Astrocyte of the cerebellum (primary cell): Measurements from ENCODE around the gene SEC61B.

Experiments
- DNase-seq: peaks from one replicate; pipeline ENCODE4 v3.0.0-alpha.2; 2011; ENCODE audit warnings: low read depth
- H3K4me3 ChIP-seq: 2 replicates; pipeline ENCODE4 v1.5.1; 2011; ENCODE audit warnings: mild to moderate bottlenecking, low read depth, low read length, moderate library complexity
- in situ Hi-C: cut with HindIII; loops from 2 replicates; pipeline ENCODE4 v1.10.0; 2017; ENCODE audit warnings: low sequenced_read_pairs
- TF ChIP-seq, protein P1 (sequence below): IDR thresholded peaks from 2 replicates; pipeline ENCODE4 v1.5.1; 2012; ENCODE audit warnings: low read length, low read depth, moderate library complexity, mild to moderate bottlenecking; ENCODE audit errors: missing control alignments

SEC61B gene

GRCh38 chr9:99221621-99222415 is at the start of gene SEC61B, which contains the start of gene ALG2:
Gene SEC61B (plus strand): TSS chr9:99222282. CDS start chr9:99222364, 82 bp downstream.
Gene ALG2 (minus strand): TSS chr9:99221942. CDS start chr9:99221894, 48 bp downstream.
- peak; percentile 88 for DNase-seq
- TF ChIP-seq, protein P1, sequence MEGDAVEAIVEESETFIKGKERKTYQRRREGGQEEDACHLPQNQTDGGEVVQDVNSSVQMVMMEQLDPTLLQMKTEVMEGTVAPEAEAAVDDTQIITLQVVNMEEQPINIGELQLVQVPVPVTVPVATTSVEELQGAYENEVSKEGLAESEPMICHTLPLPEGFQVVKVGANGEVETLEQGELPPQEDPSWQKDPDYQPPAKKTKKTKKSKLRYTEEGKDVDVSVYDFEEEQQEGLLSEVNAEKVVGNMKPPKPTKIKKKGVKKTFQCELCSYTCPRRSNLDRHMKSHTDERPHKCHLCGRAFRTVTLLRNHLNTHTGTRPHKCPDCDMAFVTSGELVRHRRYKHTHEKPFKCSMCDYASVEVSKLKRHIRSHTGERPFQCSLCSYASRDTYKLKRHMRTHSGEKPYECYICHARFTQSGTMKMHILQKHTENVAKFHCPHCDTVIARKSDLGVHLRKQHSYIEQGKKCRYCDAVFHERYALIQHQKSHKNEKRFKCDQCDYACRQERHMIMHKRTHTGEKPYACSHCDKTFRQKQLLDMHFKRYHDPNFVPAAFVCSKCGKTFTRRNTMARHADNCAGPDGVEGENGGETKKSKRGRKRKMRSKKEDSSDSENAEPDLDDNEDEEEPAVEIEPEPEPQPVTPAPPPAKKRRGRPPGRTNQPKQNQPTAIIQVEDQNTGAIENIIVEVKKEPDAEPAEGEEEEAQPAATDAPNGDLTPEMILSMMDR = no peak
- in situ Hi-C loops = no loop called here
- H3K4me3 ChIP-seq = peak within 1 kb of the TSS; percentile 95

- TF ChIP-seq, protein P1 = no peak
- in situ Hi-C loops = no loop called here
- DNase-seq = no peak
- no peak overlapping the region for H3K4me3 ChIP-seq
These were observed 48.2 kb upstream of the SEC61B start for GRCh38 chr9:99173570-99174504.

GRCh38 chr9:99176527-99177013 is 45.5 kb upstream of the SEC61B start:
- no peak overlapping the region for H3K4me3 ChIP-seq
- TF ChIP-seq, protein P1 = no peak
- no peak for DNase-seq
- in situ Hi-C loops = no loop called here

GRCh38 chr9:99177576-99178366 is 44.3 kb upstream of the SEC61B start:
- in situ Hi-C loops = no loop called here
- DNase-seq = no peak
- TF ChIP-seq, protein P1 = no peak

GRCh38 chr9:99178912-99179872 is 42.9 kb upstream of the SEC61B start:
- in situ Hi-C loops = no loop called here
- H3K4me3 ChIP-seq = no peak overlapping the region
- TF ChIP-seq, protein P1 = no peak
- no peak for DNase-seq

More at GRCh38 chr9:99177576-99178366, 44.3 kb upstream of the SEC61B start:
- H3K4me3 ChIP-seq = no peak overlapping the region
